ENCODE measurements around the gene HSPA4. TPM values are rescaled to one million over a fixed set of nuclear protein-coding genes. Genes with fewer than 3 reads are reported as not detected.
"Not testable (repeated sequence)": the region's sequence is repeated elsewhere in the genome, so short reads cannot be mapped to it uniquely, and the experiment has no call there.

Gene HSPA4
- total RNA-seq (ENCODE audit: unreplicated experiment) = 96.6 TPM
- long read RNA-seq, full-length matches to known transcripts = 28 of 38 reads
- long read RNA-seq, partial matches to known transcripts = 7 of 38 reads
- long read RNA-seq, other reads (novel, unspliced or antisense) = 3 of 38 reads

DNA sequence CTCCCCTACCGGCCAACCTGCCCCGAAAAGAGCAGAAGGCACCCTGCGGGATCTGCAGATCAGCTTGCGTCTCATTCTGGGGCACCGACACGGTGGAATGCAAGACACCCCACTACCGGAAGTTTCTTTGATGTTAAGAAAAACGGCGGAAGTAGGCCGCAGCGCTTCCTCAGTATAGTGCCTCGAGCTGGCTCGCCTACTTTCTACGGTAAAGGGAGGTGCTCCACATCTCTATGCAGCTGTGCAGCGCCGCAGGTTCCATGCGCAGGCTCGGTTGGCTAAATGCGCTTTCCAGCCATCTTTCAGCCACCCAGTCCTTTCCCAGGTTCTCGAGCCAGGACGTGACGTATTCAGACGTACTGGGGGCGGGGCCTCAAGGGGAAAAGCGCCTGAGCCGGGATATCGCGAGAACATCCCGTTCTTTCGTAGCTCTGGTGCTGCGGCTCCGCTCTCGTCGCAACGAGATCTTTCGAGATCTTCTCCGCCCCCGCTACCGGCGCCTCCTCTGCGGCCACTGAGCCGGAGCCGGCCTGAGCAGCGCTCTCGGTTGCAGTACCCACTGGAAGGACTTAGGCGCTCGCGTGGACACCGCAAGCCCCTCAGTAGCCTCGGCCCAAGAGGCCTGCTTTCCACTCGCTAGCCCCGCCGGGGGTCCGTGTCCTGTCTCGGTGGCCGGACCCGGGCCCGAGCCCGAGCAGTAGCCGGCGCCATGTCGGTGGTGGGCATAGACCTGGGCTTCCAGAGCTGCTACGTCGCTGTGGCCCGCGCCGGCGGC is at the start of gene HSPA4:
Gene HSPA4, plus strand, starts transcription at position 472 of the 775 bp plus-strand sequence. Its CDS starts 238 bp downstream, at position 710.
- TF ChIP-seq, protein P1, sequence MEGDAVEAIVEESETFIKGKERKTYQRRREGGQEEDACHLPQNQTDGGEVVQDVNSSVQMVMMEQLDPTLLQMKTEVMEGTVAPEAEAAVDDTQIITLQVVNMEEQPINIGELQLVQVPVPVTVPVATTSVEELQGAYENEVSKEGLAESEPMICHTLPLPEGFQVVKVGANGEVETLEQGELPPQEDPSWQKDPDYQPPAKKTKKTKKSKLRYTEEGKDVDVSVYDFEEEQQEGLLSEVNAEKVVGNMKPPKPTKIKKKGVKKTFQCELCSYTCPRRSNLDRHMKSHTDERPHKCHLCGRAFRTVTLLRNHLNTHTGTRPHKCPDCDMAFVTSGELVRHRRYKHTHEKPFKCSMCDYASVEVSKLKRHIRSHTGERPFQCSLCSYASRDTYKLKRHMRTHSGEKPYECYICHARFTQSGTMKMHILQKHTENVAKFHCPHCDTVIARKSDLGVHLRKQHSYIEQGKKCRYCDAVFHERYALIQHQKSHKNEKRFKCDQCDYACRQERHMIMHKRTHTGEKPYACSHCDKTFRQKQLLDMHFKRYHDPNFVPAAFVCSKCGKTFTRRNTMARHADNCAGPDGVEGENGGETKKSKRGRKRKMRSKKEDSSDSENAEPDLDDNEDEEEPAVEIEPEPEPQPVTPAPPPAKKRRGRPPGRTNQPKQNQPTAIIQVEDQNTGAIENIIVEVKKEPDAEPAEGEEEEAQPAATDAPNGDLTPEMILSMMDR (IDR thresholded peaks at IDR 0.05; ENCODE audit: partially characterized antibody, unreplicated experiment) = no peak
- Mint-ChIP-seq H3K27ac (ENCODE audit: unreplicated experiment) (peak within 1 kb of the TSS; percentile 92), H3K4me1 (ENCODE audit: low read depth, unreplicated experiment) (peaks cover 7% of the 10 kb centered on the region), H3K4me3 (ENCODE audit: unreplicated experiment) (peak within 1 kb of the TSS; percentile 89), H3K36me3 (ENCODE audit: unreplicated experiment) (no peaks in the 10 kb centered on the region), H3K9me3 (ENCODE audit: unreplicated experiment) (peaks cover 7% of the 10 kb centered on the region), H3K27me3 (ENCODE audit: unreplicated experiment) (peaks cover 6% of the 10 kb centered on the region)
- DNase-seq = peak; percentile 97

DNA sequence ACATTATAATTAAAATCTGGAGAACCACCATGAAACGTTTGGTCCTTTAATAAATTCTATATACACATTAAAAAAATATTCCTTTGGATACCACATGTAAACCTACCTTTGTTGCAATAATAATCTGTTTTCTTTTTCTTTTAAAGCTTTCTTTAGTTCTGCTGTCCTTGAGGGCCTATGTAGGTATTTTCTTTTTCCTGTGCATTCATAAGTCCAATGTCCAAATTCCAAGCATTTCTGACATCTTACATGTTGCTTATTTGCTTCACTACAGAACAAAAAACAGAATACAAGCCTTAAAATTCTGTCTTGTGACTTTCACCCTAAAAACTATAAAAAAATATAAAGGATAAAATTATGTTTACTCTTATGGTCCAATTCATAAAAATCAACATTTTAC is 45.2 kb upstream of the HSPA4 start:
- Mint-ChIP-seq H3K27ac (ENCODE audit: unreplicated experiment) (no peak overlapping the region), H3K36me3 (ENCODE audit: unreplicated experiment) (peaks cover 5% of the 10 kb centered on the region), H3K27me3 (ENCODE audit: unreplicated experiment) (no peaks in the 10 kb centered on the region), H3K4me3 (ENCODE audit: unreplicated experiment) (no peak overlapping the region), H3K9me3 (ENCODE audit: unreplicated experiment) (peaks cover 2% of the 10 kb centered on the region), H3K4me1 (ENCODE audit: low read depth, unreplicated experiment) (no peaks in the 10 kb centered on the region)
- DNase-seq = no peak
- TF ChIP-seq, protein P1 (IDR thresholded peaks at IDR 0.05; ENCODE audit: partially characterized antibody, unreplicated experiment) = no peak

DNA sequence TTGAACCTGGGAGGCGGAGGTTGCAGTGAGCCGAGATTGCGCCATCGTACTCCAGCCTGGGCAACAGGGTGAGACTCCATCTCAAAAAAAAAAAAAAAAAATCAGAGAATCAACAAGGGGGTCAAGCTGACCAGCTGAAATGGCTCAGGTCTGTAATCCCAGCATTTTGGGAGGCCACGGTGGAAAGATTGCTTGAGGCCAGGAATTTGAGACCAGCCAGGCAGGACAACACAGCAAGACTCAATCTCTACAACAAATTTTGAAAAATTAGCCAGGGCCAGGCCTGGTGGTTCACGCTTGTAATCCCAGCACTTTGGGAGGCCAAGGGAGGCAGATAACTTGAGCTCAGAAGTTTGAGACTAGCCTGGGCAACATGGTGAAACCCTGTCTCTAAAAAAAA is 43.4 kb upstream of the HSPA4 start:
- DNase-seq; H3K27me3 Mint-ChIP-seq (ENCODE audit: unreplicated experiment); H3K27ac Mint-ChIP-seq (ENCODE audit: unreplicated experiment); H3K4me3 Mint-ChIP-seq (ENCODE audit: unreplicated experiment); H3K36me3 Mint-ChIP-seq (ENCODE audit: unreplicated experiment); H3K4me1 Mint-ChIP-seq (ENCODE audit: low read depth, unreplicated experiment); H3K9me3 Mint-ChIP-seq (ENCODE audit: unreplicated experiment): not testable (repeated sequence)

DNA sequence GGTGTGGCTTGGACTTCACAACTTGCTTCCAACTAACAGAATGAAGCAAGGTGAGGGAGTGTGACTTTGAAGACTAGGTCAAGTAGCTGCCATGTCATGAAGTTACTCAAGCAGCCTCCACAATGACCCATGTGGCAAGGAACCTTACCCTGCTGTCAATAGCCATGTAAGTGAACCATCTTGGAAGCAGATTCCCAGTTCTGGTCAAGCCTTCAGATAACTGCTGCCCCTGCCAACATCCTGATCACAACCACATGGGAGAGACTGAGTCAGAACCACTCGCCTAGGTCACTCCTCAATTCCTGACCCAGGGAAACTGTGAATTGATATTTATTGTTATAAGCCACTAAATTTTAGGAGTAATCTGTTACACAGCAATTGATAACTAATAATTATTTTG is 36.3 kb upstream of the HSPA4 start:
- H3K4me1 Mint-ChIP-seq (ENCODE audit: low read depth, unreplicated experiment) = no peaks in the 10 kb centered on the region
- TF ChIP-seq, protein P1 (IDR thresholded peaks at IDR 0.05; ENCODE audit: partially characterized antibody, unreplicated experiment) = no peak
- no peak for DNase-seq
- no peak overlapping the region for H3K27ac Mint-ChIP-seq (ENCODE audit: unreplicated experiment)
- H3K9me3 Mint-ChIP-seq (ENCODE audit: unreplicated experiment) = no peaks in the 10 kb centered on the region
- H3K36me3 Mint-ChIP-seq (ENCODE audit: unreplicated experiment) = no peaks in the 10 kb centered on the region
- H3K27me3 Mint-ChIP-seq (ENCODE audit: unreplicated experiment) = peaks cover 4% of the 10 kb centered on the region
- no peak overlapping the region for H3K4me3 Mint-ChIP-seq (ENCODE audit: unreplicated experiment)

DNA sequence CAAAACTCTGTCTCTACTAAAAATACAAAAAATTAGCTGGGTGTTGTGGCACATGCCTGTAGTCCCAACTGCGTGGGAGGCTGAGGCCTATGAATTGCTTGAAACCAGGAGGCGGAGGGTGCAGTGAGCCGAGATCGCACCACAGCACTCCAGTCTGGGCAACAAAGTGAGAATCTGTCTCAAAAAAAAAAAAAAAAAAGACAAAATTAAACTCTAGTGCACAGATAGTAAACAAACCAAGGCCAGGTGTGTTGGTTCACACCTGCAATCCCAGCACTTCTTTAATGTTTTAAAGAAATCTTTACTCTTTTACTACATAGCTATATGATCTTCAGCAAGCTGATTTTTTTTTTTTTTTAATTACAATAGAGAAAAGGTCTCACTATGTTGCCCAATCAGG is 33.8 kb upstream of the HSPA4 start:
- TF ChIP-seq, protein P1 (IDR thresholded peaks at IDR 0.05; ENCODE audit: partially characterized antibody, unreplicated experiment) = no peak
- no peak for DNase-seq
- no peaks in the 10 kb centered on the region for H3K4me1 Mint-ChIP-seq (ENCODE audit: low read depth, unreplicated experiment)
- H3K36me3 Mint-ChIP-seq (ENCODE audit: unreplicated experiment) = no peaks in the 10 kb centered on the region
- no peaks in the 10 kb centered on the region for H3K9me3 Mint-ChIP-seq (ENCODE audit: unreplicated experiment)
- H3K4me3 Mint-ChIP-seq (ENCODE audit: unreplicated experiment) = no peak overlapping the region
- no peak overlapping the region for H3K27ac Mint-ChIP-seq (ENCODE audit: unreplicated experiment)
- peaks cover 4% of the 10 kb centered on the region for H3K27me3 Mint-ChIP-seq (ENCODE audit: unreplicated experiment)

DNA sequence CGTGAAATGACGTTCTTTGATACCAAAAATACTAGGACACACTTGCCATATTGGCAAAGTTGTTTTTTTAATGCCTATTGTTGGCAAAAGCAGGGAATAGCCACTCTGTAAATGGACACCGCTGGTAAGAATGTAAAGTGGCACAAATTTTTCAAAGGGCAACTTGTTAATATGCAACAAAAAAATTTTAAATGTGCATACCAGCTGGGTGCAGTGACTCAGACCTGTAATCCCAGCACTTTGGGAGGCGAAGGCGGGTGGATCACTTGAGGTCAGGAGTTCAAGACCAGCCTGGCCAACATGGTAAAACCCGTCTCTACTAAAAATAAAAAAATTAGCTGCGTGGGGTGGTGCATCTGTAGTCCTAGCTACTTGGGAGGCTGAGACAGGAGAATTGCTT is 32.3 kb upstream of the HSPA4 start:
- not testable (repeated sequence) for H3K36me3 Mint-ChIP-seq (ENCODE audit: unreplicated experiment); H3K27me3 Mint-ChIP-seq (ENCODE audit: unreplicated experiment); H3K4me3 Mint-ChIP-seq (ENCODE audit: unreplicated experiment); H3K27ac Mint-ChIP-seq (ENCODE audit: unreplicated experiment); H3K4me1 Mint-ChIP-seq (ENCODE audit: low read depth, unreplicated experiment); H3K9me3 Mint-ChIP-seq (ENCODE audit: unreplicated experiment); DNase-seq
